ENCODE measurements around the gene PHAF1.

PHAF1 gene

GRCh38 chr16:67146523-67147357 is 37.0 kb downstream of the PHAF1 start:
- DNase-seq (ENCODE audit: low read depth, low spot score): no peak

GRCh38 chr16:67147437-67148140 is 37.8 kb downstream of the PHAF1 start:
- DNase-seq (ENCODE audit: low read depth, low spot score): no peak

GRCh38 chr16:67148221-67148620 is 38.5 kb downstream of the PHAF1 start:
- DNase-seq (ENCODE audit: low read depth, low spot score): no peak

GRCh38 chr16:67148656-67149275 is 39.0 kb downstream of the PHAF1 start:
- no peak for DNase-seq (ENCODE audit: low read depth, low spot score)

- no peak for DNase-seq (ENCODE audit: low read depth, low spot score)
These were observed 39.7 kb downstream of the PHAF1 start for GRCh38 chr16:67149276-67150046.

- DNase-seq (ENCODE audit: low read depth, low spot score): no peak
These were observed 40.5 kb downstream of the PHAF1 start for GRCh38 chr16:67150047-67150832.

GRCh38 chr16:67150833-67151396 is 41.2 kb downstream of the PHAF1 start, which contains the start of gene B3GNT9:
Gene B3GNT9 (minus strand): TSS chr16:67150998. CDS start chr16:67150485, 513 bp downstream.
- DNase-seq (ENCODE audit: low read depth, low spot score): no peak

- no peak for DNase-seq (ENCODE audit: low read depth, low spot score)
These were observed 41.8 kb downstream of the PHAF1 start for GRCh38 chr16:67151431-67152097.

GRCh38 chr16:67154578-67155294 is 45.0 kb downstream of the PHAF1 start:
- DNase-seq (ENCODE audit: low read depth, low spot score): no peak

GRCh38 chr16:67155295-67156142 is 45.8 kb downstream of the PHAF1 start:
- DNase-seq (ENCODE audit: low read depth, low spot score): no peak

GRCh38 chr16:67156143-67156844 is 46.6 kb downstream of the PHAF1 start:
- no peak for DNase-seq (ENCODE audit: low read depth, low spot score)

- DNase-seq (ENCODE audit: low read depth, low spot score): no peak
These were observed 47.5 kb downstream of the PHAF1 start for GRCh38 chr16:67157106-67157748.

GRCh38 chr16:67157892-67158635 is 48.3 kb downstream of the PHAF1 start:
- DNase-seq (ENCODE audit: low read depth, low spot score): no peak

GRCh38 chr16:67158637-67159600 is 49.2 kb downstream of the PHAF1 start:
- no peak for DNase-seq (ENCODE audit: low read depth, low spot score)

GRCh38 chr16:67161595-67162058 is 51.9 kb downstream of the PHAF1 start:
- no peak for DNase-seq (ENCODE audit: low read depth, low spot score)

Measured in iPS DF 19.7 (cell line).